Gastroesophageal sphincter (tissue), 4 donors: ENCODE measurements around the gene STRIP2. TPM values are rescaled to one million over a fixed set of nuclear protein-coding genes. Genes with fewer than 3 reads are reported as not detected.

Source experiments
- ATAC-seq: fragments of 150-250 bp; one replicate; pipeline ENCODE4 v1.9.1; 2016; ENCODE audit warnings: mild to moderate bottlenecking, moderate library complexity
- H3K27ac ChIP-seq, 4 donors: fragments of 200-600 bp; sonication (generic) in 3 of 4; 1 replicate in 3 of 4; 2 replicates in 1 of 4; pipeline ENCODE4 v1.5.1; 2016 to 2019
- H3K27me3 ChIP-seq: fragments of 200-600 bp; sonication (generic); one replicate; pipeline ENCODE4 v1.5.1; 2019
- H3K36me3 ChIP-seq, 2 donors: fragments of 200-600 bp; sonication (generic); one replicate each; pipeline ENCODE4 v1.5.1; 2019; ENCODE audit warnings: control low read depth in 1 of 2
- H3K4me1 ChIP-seq, 3 donors: fragments of 200-600 bp; sonication (generic); 1 replicate in 2 of 3; 2 replicates in 1 of 3; pipeline ENCODE4 v1.5.1; 2016 to 2019; ENCODE audit warnings: control low read depth in 2 of 3
- H3K4me3 ChIP-seq, 2 donors: fragments of 200-600 bp; sonication (generic); one replicate each; pipeline ENCODE4 v1.5.1; 2019; ENCODE audit warnings: mild to moderate bottlenecking in 1 of 2, moderate library complexity in 1 of 2
- H3K9me3 ChIP-seq, 3 donors: fragments of 200-600 bp; sonication (generic); one replicate each; pipeline ENCODE4 v1.5.1; 2017 to 2019; ENCODE audit warnings: control low read depth in 2 of 3
- CTCF ChIP-seq, 4 experiments: fragments of 200-600 bp in 2 of 4; fragments of 450-650 bp in 2 of 4; sonication (generic) in 1 of 4; IDR thresholded peaks; one replicate each; pipeline ENCODE4 v1.5.1; 2017 to 2019; ENCODE audit warnings: antibody characterized with exemption in 4 of 4, mild to moderate bottlenecking in 2 of 4, moderate library complexity in 2 of 4
- EP300 ChIP-seq: sonication (generic); formaldehyde crosslinking; IDR thresholded peaks from one replicate; pipeline ENCODE4 v1.6.1; 2017; ENCODE audit warnings: antibody characterized with exemption, mild to moderate bottlenecking
- POLR2A ChIP-seq, 2 donors: fragments of 450-650 bp; IDR thresholded peaks; one replicate each; pipeline ENCODE4 v1.6.1; 2017; ENCODE audit warnings: antibody characterized with exemption in 2 of 2, mild to moderate bottlenecking in 2 of 2, moderate library complexity in 1 of 2
- POLR2AphosphoS5 ChIP-seq: sonication (generic); formaldehyde crosslinking; IDR thresholded peaks from one replicate; pipeline ENCODE4 v1.6.1; 2017; ENCODE audit warnings: antibody characterized with exemption
- WGBS, 2 donors: methylation state at CpG; one replicate each; pipeline ENCODE4 v1.1.5; 2018; ENCODE audit warnings: low coverage in 1 of 2; 5-methylcytosine and 5-hydroxymethylcytosine counted together
- total RNA-seq, 4 donors: library from RNA; depleted of rRNA; stranded (reverse); fragments of >200 nt; gene quantifications; one replicate each; pipeline ENCODE4 v1.1.0, GENCODE V29; 2016

The STRIP2 gene
- total RNA-seq, 4 donors from 2014 or later, result 1.2 to 2.6 (median 1.9) TPM

- Histone ChIP-seq H3K36me3 (peaks cover 3 to 45% of the 10 kb centered on the region in 2 donors), H3K9me3 (no peaks in the 10 kb centered on the region), H3K4me1 (no peaks in the 10 kb centered on the region), H3K4me3 (no peak overlapping the region), H3K27me3 (no peaks in the 10 kb centered on the region), H3K27ac (no peak overlapping the region)
- no peak for ATAC-seq
- TF ChIP-seq EP300 (no peak), CTCF (IDR thresholded peaks at IDR 0.05) (no peak), POLR2A (IDR thresholded peaks at IDR 0.05) (no peak), POLR2AphosphoS5 (no peak)
- 19 to 25% methylated on average over 2 of the region's 2 CpGs for WGBS, 2 donors
Observed at GRCh38 chr7:129421717-129422250, 12.4 kb upstream of the STRIP2 start.

GRCh38 chr7:129422727-129423126, 11.5 kb upstream of the STRIP2 start:
- no peaks in the 10 kb centered on the region for H3K4me1 ChIP-seq
- no peak for ATAC-seq
- peaks cover 3 to 55% of the 10 kb centered on the region in 2 donors for H3K36me3 ChIP-seq
- WGBS, 2 donors, result 100% methylated on average over 4 of the region's 4 CpGs; no CpG with 5 or more reads in 1 of the 2 donors
- no peaks in the 10 kb centered on the region for H3K9me3 ChIP-seq
- no peak overlapping the region for H3K27ac ChIP-seq
- no peak overlapping the region for H3K4me3 ChIP-seq
- no peaks in the 10 kb centered on the region for H3K27me3 ChIP-seq
- TF ChIP-seq CTCF (IDR thresholded peaks at IDR 0.05), result no peak
- no peak for TF ChIP-seq POLR2A (IDR thresholded peaks at IDR 0.05)
- no peak for TF ChIP-seq POLR2AphosphoS5
- no peak for TF ChIP-seq EP300

- H3K27ac ChIP-seq, result no peak overlapping the region
- no peak overlapping the region for H3K4me3 ChIP-seq
- 88% methylated on average over 2 of the region's 2 CpGs; no CpG with 5 or more reads in 1 of the 2 donors for WGBS, 2 donors
- no peak for ATAC-seq
- H3K27me3 ChIP-seq, result no peaks in the 10 kb centered on the region
- TF ChIP-seq EP300 (no peak), POLR2A (IDR thresholded peaks at IDR 0.05) (no peak), POLR2AphosphoS5 (no peak), CTCF (IDR thresholded peaks at IDR 0.05) (no peak)
- no peaks in the 10 kb centered on the region for H3K4me1 ChIP-seq
- no peaks in the 10 kb centered on the region for H3K9me3 ChIP-seq
- peaks cover 3 to 65% of the 10 kb centered on the region in 2 donors for H3K36me3 ChIP-seq
Observed at GRCh38 chr7:129423700-129424410, 10.4 kb upstream of the STRIP2 start.

- ATAC-seq, result no peak
- no peaks in the 10 kb centered on the region for H3K9me3 ChIP-seq
- H3K4me1 ChIP-seq, result no peaks in the 10 kb centered on the region
- H3K27me3 ChIP-seq, result no peaks in the 10 kb centered on the region
- no peak overlapping the region for H3K4me3 ChIP-seq
- H3K27ac ChIP-seq, result no peak overlapping the region
- TF ChIP-seq POLR2AphosphoS5 (no peak), EP300 (no peak), POLR2A (IDR thresholded peaks at IDR 0.05) (no peak), CTCF (IDR thresholded peaks at IDR 0.05) (no peak)
- peaks cover 3 to 63% of the 10 kb centered on the region in 2 donors for H3K36me3 ChIP-seq
Observed at GRCh38 chr7:129426482-129426881, 7.8 kb upstream of the STRIP2 start.

- no peaks in the 10 kb centered on the region for H3K4me1 ChIP-seq
- peaks cover 3 to 63% of the 10 kb centered on the region in 2 donors for H3K36me3 ChIP-seq
- ATAC-seq, result no peak
- no peaks in the 10 kb centered on the region for H3K27me3 ChIP-seq
- no peak for TF ChIP-seq POLR2AphosphoS5
- no peak for TF ChIP-seq CTCF (IDR thresholded peaks at IDR 0.05)
- no peak for TF ChIP-seq POLR2A (IDR thresholded peaks at IDR 0.05)
- no peak for TF ChIP-seq EP300
- no peak overlapping the region for H3K4me3 ChIP-seq
- 22 to 65% methylated on average over 1 to 2 of the region's 2 CpGs for WGBS, 2 donors
- no peak overlapping the region for H3K27ac ChIP-seq
- no peaks in the 10 kb centered on the region for H3K9me3 ChIP-seq
Observed at GRCh38 chr7:129427526-129428045, 6.6 kb upstream of the STRIP2 start.
